Brain microvascular endothelial cell (primary cell): ENCODE results near the gene NSMCE1.

Source experiments
- DNase-seq: peaks from one replicate; pipeline ENCODE4 v3.0.0-alpha.2; 2020
- H3K27ac ChIP-seq: fragments of 250-450 bp; sonication (Bioruptor Pico); 2 replicates; pipeline ENCODE4 v1.5.1; 2020; ENCODE audit warnings: mild to moderate bottlenecking, moderate library complexity
- H3K27me3 ChIP-seq: fragments of 250-450 bp; sonication (Bioruptor Pico); replicated peaks from 2 replicates; pipeline ENCODE4 v1.5.1; 2020; ENCODE audit warnings: mild to moderate bottlenecking
- H3K36me3 ChIP-seq: fragments of 250-450 bp; sonication (Bioruptor Pico); replicated peaks from 2 replicates; pipeline ENCODE4 v1.5.1; 2020; ENCODE audit warnings: mild to moderate bottlenecking
- H3K4me3 ChIP-seq: 2 replicates; pipeline ENCODE4 v1.5.1; 2011; ENCODE audit warnings: low read depth, mild to moderate bottlenecking, control low read depth, low read length, moderate library complexity
- CTCF ChIP-seq: IDR thresholded peaks from 2 replicates; pipeline ENCODE4 v1.5.1; 2011; ENCODE audit warnings: low read depth, mild to moderate bottlenecking, moderate library complexity, low read length, control low read depth, inconsistent platforms; ENCODE audit errors: missing control alignments
- in situ Hi-C: cut with HindIII; loops from 2 replicates; pipeline ENCODE4 v1.10.0; 2017; ENCODE audit warnings: low sequenced_read_pairs, low pct_ligation_motif_present

NSMCE1 gene

GRCh38 chr16:27234603-27235002 lies 34.0 kb downstream of the NSMCE1 start:
- Histone ChIP-seq H3K27me3 (no peaks in the 10 kb centered on the region), H3K36me3 (no peaks in the 10 kb centered on the region), H3K4me3 (no peak overlapping the region), H3K27ac (peak overlapping the region; percentile 95)
- DNase-seq = no peak
- TF ChIP-seq CTCF = no peak
- in situ Hi-C loops = no loop called here

- H3K36me3 ChIP-seq = no peaks in the 10 kb centered on the region
Observed at GRCh38 chr16:27234171-27234570, 34.4 kb downstream of the NSMCE1 start.

GRCh38 chr16:27233731-27234130 lies 34.8 kb downstream of the NSMCE1 start:
- in situ Hi-C loops = no loop called here
- Histone ChIP-seq H3K27ac (no peak overlapping the region), H3K27me3 (no peaks in the 10 kb centered on the region), H3K36me3 (no peaks in the 10 kb centered on the region), H3K4me3 (no peak overlapping the region)
- TF ChIP-seq CTCF = no peak
- DNase-seq = no peak

More at GRCh38 chr16:27234171-27234570, 34.4 kb downstream of the NSMCE1 start:
- no peaks in the 10 kb centered on the region for H3K27me3 ChIP-seq
- H3K27ac ChIP-seq = no peak overlapping the region
- no peak for TF ChIP-seq CTCF
- in situ Hi-C loops = no loop called here
- no peak overlapping the region for H3K4me3 ChIP-seq
- DNase-seq = no peak

- no peaks in the 10 kb centered on the region for H3K27me3 ChIP-seq
- no peak overlapping the region for H3K27ac ChIP-seq
- TF ChIP-seq CTCF = no peak
- no peak for DNase-seq
- H3K36me3 ChIP-seq = no peaks in the 10 kb centered on the region
- H3K4me3 ChIP-seq = no peak overlapping the region
- in situ Hi-C loops = no loop called here
Observed at GRCh38 chr16:27232901-27233625, 35.5 kb downstream of the NSMCE1 start.

GRCh38 chr16:27232061-27232900 lies 36.3 kb downstream of the NSMCE1 start:
- no peaks in the 10 kb centered on the region for H3K36me3 ChIP-seq

More at GRCh38 chr16:27232061-27232900, 36.3 kb downstream of the NSMCE1 start:
- no peak for TF ChIP-seq CTCF
- DNase-seq = no peak
- no peaks in the 10 kb centered on the region for H3K27me3 ChIP-seq
- H3K27ac ChIP-seq = no peak overlapping the region
- H3K4me3 ChIP-seq = no peak overlapping the region
- in situ Hi-C loops = no loop called here
